Measurements from ENCODE around the gene FAM171A1.

- TF ChIP-seq CTCF (optimal IDR thresholded peaks at IDR 0.05 in 1 of 3, IDR thresholded peaks at IDR 0.05 in 1 of 3, conservative IDR thresholded peaks at IDR 0.05 in 1 of 3; ENCODE audit: extremely low read depth in 1 of 3, insufficient read depth in 2 of 3, low read length in 3 of 3) = no peak
- TF ChIP-seq EZH2 (IDR thresholded peaks at IDR 0.05; ENCODE audit: low read length) = no peak
These were observed 14.7 kb upstream of the FAM171A1 start for GRCh38 chr10:15385552-15386455.
